ENCODE measurements around the gene SPTSSA.

Gene SPTSSA

GRCh38 chr14:34472706-34473279 is 10.8 kb upstream of the SPTSSA start:
- DNase-seq (ENCODE audit: low read depth in 2 of 2, low spot score in 1 of 2) = no peak

DNA sequence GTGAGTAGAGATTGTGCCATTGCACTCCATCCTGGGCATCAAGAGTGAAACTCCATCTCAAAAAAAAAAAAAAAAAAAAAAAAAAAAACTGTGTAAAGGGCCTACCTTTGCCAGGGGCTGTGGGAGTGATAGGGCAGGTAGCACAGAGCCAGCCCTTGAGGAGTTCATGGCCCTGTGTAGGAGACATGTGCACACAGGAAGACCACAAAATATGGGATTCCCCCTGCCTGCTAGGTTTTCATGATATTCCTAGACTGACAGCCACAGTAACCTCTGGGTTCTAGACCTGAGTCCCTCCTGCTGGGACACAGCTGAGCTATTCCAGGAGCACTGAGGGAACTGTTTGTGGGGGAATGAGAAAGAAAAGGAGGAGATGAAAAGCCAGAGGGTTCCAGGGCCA is 8.3 kb upstream of the SPTSSA start:
- DNase-seq (ENCODE audit: low read depth in 2 of 2, low spot score in 1 of 2) = no peak

DNA sequence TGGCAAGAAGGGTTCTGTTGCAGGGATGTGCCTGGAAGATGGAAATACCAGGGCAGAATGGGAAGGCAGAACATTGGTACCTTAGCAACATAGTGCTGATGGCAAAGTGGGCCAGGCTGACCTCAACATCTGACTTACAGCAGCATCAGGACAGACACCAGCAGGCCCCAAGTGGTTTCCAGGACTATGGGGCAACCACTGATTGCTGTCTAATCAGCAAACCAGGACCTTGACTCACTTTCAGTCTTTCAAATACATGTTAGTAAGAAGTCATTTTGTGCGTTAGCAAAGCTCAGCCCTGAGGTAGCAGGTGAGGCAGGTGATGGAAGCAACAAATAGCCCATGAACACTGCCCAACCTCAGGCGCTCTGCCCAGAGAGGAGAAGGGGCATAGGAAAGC is 4.7 kb upstream of the SPTSSA start:
- no peak for DNase-seq (ENCODE audit: low read depth in 2 of 2, low spot score in 1 of 2)

DNA sequence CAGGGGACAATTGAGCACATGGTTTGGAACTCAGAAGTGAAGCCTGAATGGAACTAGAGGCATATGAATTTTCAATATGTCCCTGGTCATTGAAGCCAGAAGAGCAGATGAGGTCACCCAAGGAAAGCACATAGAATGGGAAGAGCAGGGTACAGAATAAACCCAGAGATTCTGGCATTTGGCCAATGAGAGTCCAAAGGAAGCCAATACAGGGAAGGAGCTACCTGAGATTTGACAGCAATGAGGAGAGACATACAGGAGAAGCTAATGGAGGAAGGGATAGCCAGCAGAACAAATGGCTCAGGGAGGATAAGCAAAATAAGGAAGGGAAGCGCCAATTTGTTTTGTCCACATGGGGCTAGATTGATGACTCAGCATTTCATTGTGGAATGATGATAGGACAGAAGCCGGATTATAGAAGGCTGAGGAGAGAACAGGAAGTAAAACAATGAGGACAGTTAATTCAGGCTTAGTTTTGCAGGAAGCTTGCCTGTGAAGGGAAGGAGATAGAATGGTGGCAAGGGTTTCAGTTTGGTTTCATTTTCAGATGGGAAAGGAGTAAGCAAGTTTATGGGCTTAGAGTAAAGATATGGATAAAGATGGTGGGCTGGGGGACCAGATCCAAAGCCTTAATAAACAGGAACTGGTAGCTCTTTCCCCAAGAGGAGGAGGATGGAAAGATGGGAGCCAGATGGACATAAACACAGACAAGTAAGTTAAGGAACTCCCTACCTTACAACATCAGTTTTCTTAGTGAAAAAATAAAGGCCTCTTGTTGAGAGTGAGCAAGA is 3.2 kb upstream of the SPTSSA start:
- no peak for DNase-seq (ENCODE audit: low read depth in 2 of 2, low spot score in 1 of 2)

DNA sequence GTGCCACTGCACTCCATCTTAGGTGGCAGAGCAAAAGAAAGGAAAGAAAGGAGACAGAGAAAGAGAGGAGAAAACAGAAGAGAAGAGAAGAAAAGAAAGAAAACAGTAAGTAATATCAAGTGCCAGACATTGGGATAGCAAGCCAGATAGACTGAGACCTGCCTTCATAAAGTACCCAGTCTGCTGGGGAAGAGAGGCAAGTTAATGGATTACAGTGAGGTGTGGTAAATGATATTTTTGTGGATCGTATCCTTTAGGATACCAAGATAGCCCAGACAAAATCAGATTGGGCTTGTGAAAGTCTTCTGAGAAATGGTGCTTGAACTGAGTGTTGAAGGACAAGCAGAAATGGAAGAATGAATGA is 1.5 kb upstream of the SPTSSA start:
- DNase-seq (ENCODE audit: low read depth in 2 of 2, low spot score in 1 of 2) = no peak

- DNase-seq (ENCODE audit: low read depth in 2 of 2, low spot score in 1 of 2) = no peak
These were observed 507 bp downstream of the SPTSSA start for GRCh38 chr14:34461334-34462131.

DNA sequence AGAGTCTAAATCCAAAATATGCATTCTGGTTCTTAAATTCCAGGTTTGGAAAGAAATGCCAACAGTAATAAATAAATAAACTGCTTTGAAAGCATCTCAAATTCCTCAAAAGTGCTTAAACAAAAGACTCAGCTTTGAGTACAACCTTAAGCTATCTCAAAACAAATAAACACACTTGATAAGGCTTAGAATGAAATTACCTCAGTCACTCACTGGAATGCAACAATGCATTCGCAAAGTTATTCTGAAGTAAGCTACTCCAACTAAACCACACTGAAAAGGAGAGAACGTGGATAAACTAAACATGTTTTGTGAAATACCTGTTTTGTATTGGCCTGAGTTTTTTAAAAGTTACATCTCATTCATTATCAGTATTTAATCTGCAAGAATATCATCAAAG is 1.2 kb downstream of the SPTSSA start:
- no peak for DNase-seq (ENCODE audit: low read depth in 2 of 2, low spot score in 1 of 2)

GRCh38 chr14:34460295-34460694 is 1.7 kb downstream of the SPTSSA start:
- no peak for DNase-seq (ENCODE audit: low read depth in 2 of 2, low spot score in 1 of 2)

GRCh38 chr14:34457186-34457585 is 4.9 kb downstream of the SPTSSA start:
- no peak for DNase-seq (ENCODE audit: low read depth in 2 of 2, low spot score in 1 of 2)

GRCh38 chr14:34453226-34453625 is 8.8 kb downstream of the SPTSSA start:
- no peak for DNase-seq (ENCODE audit: low read depth in 2 of 2, low spot score in 1 of 2)

DNA sequence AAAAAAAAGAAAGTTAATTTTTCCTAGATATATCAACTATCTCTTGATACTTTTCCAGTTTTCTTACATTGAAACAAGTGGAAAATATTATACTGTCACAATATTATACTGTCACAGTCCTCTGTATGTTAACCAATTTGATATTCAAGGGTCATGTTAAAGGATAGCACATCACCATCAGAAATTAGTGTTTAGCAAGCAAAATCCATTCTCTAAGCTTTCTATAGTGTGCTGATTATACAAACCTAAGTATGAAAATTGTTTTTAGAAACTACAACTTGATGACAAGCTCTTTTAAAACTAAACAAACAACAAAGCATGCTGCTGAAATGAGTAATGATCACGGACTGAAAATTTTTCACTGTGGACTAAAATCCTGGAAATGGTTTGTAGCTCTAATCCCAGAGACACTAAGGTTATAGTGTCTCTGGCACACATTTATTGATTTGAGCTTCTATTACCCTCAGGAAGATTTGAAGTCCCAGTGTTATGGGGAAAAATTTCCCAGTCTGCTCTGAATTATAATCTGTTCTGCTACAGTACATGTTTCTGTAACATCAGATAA is 9.7 kb downstream of the SPTSSA start:
- DNase-seq (ENCODE audit: low read depth in 2 of 2, low spot score in 1 of 2) = no peak

DNA sequence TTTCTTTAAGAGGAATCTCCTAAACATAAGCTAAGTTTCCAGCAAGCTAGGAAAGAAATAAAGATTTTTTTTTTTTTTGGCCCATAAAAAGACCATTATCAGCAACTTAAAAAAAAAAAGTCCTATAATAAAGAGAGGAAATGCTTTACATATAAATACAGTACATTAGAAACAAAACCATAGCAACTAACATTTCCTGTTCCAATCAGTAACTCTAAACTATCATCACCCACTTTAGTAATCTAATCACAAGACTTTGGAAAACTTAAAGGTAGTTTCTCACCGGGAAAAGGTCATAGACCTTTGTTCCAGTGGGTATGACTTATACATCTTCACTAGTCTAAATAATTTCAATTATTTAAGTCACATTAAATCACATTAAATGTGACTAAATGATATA is 11.1 kb downstream of the SPTSSA start:
- no peak for DNase-seq (ENCODE audit: low read depth in 2 of 2, low spot score in 1 of 2)

DNA sequence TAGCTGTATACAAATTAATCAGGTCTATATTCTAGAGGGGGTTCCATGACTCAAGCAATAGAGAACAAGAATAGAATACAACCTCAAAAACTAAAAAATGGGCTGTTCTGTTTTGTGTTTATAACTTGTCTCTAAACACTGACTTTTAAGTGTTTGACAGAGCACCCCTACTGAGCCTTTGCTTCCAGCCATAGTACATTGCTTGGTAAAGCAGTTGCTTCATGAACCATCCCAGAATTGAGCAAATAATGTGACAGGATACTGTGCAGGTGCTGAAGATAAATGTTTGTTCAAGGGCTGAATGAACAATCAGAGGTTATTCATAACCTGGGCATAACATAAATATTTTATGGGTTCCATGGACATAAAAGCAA is 11.5 kb downstream of the SPTSSA start:
- DNase-seq (ENCODE audit: low read depth in 2 of 2, low spot score in 1 of 2) = no peak

DNA sequence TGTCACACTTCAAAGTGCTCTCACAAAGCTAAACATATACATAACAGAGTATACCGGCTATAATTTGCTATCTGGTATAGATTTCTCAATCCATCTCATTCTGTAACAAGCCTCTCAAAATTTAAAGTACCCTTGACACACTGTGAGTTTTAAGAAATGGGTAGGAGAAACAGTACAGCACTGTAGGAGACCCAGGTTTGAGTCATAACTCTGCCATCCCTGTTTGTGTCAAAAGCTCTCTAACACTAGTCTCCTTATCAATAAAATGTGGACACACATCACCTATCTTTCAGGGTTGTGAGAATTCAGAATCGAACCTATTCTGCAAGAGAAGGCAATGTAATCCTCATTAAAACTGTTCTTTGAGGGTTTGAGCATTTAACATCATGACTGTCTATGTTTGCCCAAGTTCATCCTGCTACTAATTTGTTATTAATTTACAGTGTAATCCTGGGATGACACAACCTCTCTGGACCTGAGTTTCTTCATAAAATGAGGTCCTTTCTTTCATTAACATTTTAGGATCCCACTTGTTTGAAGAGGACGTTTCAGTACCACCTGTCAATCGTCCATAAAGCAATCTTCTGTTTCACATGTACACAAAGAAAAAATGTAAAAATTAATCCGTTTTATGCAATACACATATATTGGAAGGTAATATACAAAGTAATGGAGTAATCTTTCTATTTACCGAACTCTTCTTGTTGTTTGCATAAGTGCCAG is 12.1 kb downstream of the SPTSSA start:
- DNase-seq (ENCODE audit: low read depth in 2 of 2, low spot score in 1 of 2) = no peak

- DNase-seq (ENCODE audit: low read depth in 2 of 2, low spot score in 1 of 2) = no peak
These were observed 22.9 kb downstream of the SPTSSA start for GRCh38 chr14:34439090-34439489.

DNA sequence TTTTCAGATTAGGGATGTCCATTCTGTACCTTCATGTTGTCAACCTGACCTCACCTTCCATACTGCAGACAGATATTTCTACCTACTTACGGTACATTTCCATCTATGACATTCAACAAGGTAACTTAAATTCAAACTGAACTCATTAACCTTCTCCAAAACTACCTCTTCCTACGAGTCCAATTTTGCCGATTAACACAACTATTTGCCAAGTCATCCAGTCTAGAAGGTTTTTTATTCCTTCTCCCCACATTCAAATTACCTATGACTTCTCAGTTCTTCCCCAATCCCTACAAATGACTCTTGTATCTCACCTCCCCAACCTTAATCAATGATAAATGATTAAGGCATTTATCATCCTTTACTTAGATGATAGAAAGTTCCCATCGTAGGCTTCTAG is 23.6 kb downstream of the SPTSSA start:
- DNase-seq (ENCODE audit: low read depth in 2 of 2, low spot score in 1 of 2) = no peak

DNA sequence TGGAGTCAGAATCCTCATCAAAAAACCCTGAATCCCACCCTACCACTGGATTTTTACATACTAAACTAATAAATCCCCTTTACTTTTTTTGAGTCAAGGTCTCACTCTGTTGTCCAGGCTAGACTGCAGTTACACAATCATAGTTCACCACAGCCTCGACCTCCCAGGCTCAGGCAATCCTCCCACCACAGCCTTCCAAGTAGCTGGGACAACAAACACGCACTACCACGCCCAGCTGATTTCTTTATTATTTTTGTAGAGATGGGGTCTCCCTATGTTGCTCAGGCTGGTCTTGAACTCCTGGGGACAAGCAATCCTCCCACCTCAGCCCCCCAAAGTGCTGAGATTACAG is 24.3 kb downstream of the SPTSSA start:
- DNase-seq (ENCODE audit: low read depth in 2 of 2, low spot score in 1 of 2) = no peak

DNA sequence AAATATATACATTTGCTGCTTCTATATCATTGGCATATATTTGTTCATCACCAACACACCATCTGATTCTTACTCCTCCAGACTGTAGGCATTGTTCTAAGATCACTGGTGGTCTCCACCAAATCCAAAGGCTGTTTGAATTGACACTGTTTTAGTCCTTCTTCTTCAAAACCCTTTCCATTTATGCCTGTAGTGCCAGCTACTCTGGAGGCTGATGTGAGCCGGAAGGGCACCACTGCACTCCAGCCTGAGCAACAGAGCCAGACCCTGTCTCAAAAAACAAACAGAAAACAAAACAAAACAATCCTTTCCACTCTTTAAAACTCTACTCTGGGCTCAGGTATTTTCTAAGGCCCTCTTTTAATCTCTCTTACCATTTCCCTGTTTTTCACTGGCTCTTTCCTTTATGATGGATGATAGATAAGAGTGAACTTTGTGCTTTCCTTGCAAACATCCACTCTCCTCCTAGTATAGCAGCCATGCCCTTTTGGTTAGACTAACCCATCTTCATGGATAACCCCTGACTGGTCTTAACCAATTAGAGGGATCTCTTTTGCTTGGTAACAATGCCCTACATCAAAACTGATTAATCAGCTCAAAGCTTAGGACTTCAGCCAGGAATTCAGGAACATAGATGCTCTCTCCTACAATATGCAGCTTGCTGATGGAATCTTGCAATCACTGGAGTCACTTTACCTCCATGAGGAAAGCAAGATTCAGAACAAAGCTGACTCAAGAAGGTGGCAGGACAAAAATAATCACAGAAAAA is 24.9 kb downstream of the SPTSSA start:
- no peak for DNase-seq (ENCODE audit: low read depth in 2 of 2, low spot score in 1 of 2)

DNA sequence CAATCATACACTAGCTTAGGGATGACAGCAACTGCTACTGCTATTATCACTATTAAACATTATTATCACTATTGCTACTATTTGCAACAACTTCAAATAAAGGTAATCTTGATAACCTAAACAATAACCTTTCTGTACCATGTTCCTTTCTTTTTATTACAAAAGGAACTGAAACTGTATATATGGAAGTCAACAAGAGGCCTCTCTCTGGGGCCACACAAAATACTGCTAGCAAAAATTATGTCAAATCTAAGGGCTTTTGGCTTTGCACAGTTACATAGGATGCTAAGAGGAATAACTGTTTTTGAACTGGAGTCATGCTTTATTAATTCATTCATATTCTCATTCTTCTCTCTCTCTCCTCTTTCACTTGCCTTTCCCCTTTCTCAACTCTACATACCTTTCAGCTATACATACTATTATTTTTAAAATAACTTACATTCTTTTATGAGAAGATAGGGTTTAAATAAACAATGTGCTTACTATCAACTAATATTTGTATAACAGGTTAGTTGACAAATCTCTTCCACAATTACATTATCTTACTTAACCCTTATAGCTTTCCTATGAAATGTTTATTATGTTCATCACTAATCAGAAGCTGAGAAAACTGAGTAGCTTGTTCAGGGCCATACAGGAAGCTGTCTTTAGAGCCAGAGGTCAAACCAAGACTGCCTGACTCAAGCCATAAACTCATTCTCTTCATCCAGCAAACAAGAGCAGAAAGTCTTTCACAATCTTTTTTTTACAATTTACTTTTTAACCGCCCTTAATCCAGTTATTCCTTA is 25.7 kb downstream of the SPTSSA start:
- DNase-seq (ENCODE audit: low read depth in 2 of 2, low spot score in 1 of 2) = no peak

- DNase-seq (ENCODE audit: low read depth in 2 of 2, low spot score in 1 of 2) = no peak
These were observed 28.1 kb downstream of the SPTSSA start for GRCh38 chr14:34433957-34434356.
